ENCODE measurements around the gene F13A1.
A peak's percentile ranks its signal among the peaks of the same experiment; 100 is the strongest.

F13A1 gene

GRCh38 chr6:6246544-6246943 is 73.9 kb downstream of the F13A1 start:
- DNase-seq (ENCODE audit: low read depth, low spot score): peak; percentile 51
- H3K4me3 ChIP-seq: no peak overlapping the region

DNA sequence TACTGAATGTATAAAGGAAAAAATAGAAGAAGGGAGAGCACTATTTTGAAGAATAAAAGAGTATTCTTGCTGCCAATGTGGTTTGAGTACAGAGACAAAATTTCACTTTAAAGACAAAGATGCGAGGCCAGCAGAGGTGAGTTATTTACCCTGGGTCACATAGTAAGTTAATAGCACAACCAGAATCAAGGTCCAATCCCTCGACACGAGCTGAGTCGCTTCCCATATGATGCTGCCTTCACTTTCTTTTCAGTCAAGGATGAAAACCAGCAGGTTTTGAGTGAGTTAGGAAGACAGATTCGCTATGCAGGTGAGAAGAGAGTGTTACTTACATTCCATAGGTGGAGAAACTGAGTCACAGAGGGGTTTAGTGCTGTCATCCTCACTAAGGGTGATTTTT is 75.8 kb downstream of the F13A1 start:
- no peak for DNase-seq (ENCODE audit: low read depth, low spot score)

More at GRCh38 chr6:6246544-6246943, 73.9 kb downstream of the F13A1 start:
- Histone ChIP-seq H3K27ac (no peak overlapping the region), H3K9ac (ENCODE audit: insufficient read length) (no peak overlapping the region), H3K36me3 (ENCODE audit: insufficient read depth, low read length) (no peaks in the 10 kb centered on the region), H3K9me3 (ENCODE audit: low read depth, low read length) (no peaks in the 10 kb centered on the region)
- TF ChIP-seq FOXP2 (optimal IDR thresholded peaks at IDR 0.05; ENCODE audit: control extremely low read depth, extremely low read length, insufficient read depth): no peak
- TF ChIP-seq POLR2AphosphoS5 (IDR thresholded peaks at IDR 0.05; ENCODE audit: borderline replicate concordance, low read depth, low read length): no peak
- no peak for TF ChIP-seq EZH2 (IDR thresholded peaks at IDR 0.05)

DNA sequence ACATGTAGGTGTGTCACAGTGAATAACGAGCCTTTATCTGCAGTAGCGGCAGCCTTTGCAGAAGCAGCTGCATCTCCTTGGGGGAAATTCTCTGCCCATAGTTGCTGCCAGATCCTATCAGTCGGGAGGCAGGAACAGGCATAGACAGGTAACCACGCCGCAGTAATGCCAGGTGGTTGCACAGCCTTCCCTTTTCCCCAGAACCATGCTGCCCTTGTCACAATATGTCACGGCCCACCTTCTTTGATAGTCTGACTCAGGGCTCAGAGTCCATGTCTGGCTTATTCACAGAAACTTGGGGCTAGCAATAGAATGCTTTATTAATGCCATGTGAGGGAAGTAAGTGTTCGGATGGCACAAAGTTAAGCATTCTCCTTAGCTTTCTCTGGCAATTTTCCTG is 76.6 kb downstream of the F13A1 start:
- Histone ChIP-seq H3K9me3 (ENCODE audit: low read depth, low read length) (no peaks in the 10 kb centered on the region), H3K4me3 (no peak overlapping the region), H3K36me3 (ENCODE audit: insufficient read depth, low read length) (no peaks in the 10 kb centered on the region), H3K27ac (no peak overlapping the region), H3K9ac (ENCODE audit: insufficient read length) (no peak overlapping the region)
- TF ChIP-seq POLR2AphosphoS5 (IDR thresholded peaks at IDR 0.05; ENCODE audit: borderline replicate concordance, low read depth, low read length): no peak
- no peak for TF ChIP-seq EZH2 (IDR thresholded peaks at IDR 0.05)
- no peak for TF ChIP-seq FOXP2 (optimal IDR thresholded peaks at IDR 0.05; ENCODE audit: control extremely low read depth, extremely low read length, insufficient read depth)
- DNase-seq (ENCODE audit: low read depth, low spot score): no peak

More for the DNA sequence above, 75.8 kb downstream of the F13A1 start:
- no peaks in the 10 kb centered on the region for H3K36me3 ChIP-seq (ENCODE audit: insufficient read depth, low read length)
- TF ChIP-seq EZH2 (IDR thresholded peaks at IDR 0.05) (no peak), FOXP2 (optimal IDR thresholded peaks at IDR 0.05; ENCODE audit: control extremely low read depth, extremely low read length, insufficient read depth) (no peak), POLR2AphosphoS5 (IDR thresholded peaks at IDR 0.05; ENCODE audit: borderline replicate concordance, low read depth, low read length) (no peak)
- H3K27ac ChIP-seq: no peak overlapping the region
- no peak overlapping the region for H3K4me3 ChIP-seq
- no peaks in the 10 kb centered on the region for H3K9me3 ChIP-seq (ENCODE audit: low read depth, low read length)
- H3K9ac ChIP-seq (ENCODE audit: insufficient read length): no peak overlapping the region

- H3K27ac ChIP-seq: no peak overlapping the region
- H3K4me3 ChIP-seq: no peak overlapping the region
- H3K9me3 ChIP-seq (ENCODE audit: low read depth, low read length): no peaks in the 10 kb centered on the region
- no peak for DNase-seq (ENCODE audit: low read depth, low spot score)
- TF ChIP-seq FOXP2 (optimal IDR thresholded peaks at IDR 0.05; ENCODE audit: control extremely low read depth, extremely low read length, insufficient read depth): no peak
- no peak for TF ChIP-seq POLR2AphosphoS5 (IDR thresholded peaks at IDR 0.05; ENCODE audit: borderline replicate concordance, low read depth, low read length)
- TF ChIP-seq EZH2 (IDR thresholded peaks at IDR 0.05): no peak
- H3K9ac ChIP-seq (ENCODE audit: insufficient read length): no peak overlapping the region
- no peaks in the 10 kb centered on the region for H3K36me3 ChIP-seq (ENCODE audit: insufficient read depth, low read length)
Measured at GRCh38 chr6:6239598-6240581, 80.6 kb downstream of the F13A1 start.

DNA sequence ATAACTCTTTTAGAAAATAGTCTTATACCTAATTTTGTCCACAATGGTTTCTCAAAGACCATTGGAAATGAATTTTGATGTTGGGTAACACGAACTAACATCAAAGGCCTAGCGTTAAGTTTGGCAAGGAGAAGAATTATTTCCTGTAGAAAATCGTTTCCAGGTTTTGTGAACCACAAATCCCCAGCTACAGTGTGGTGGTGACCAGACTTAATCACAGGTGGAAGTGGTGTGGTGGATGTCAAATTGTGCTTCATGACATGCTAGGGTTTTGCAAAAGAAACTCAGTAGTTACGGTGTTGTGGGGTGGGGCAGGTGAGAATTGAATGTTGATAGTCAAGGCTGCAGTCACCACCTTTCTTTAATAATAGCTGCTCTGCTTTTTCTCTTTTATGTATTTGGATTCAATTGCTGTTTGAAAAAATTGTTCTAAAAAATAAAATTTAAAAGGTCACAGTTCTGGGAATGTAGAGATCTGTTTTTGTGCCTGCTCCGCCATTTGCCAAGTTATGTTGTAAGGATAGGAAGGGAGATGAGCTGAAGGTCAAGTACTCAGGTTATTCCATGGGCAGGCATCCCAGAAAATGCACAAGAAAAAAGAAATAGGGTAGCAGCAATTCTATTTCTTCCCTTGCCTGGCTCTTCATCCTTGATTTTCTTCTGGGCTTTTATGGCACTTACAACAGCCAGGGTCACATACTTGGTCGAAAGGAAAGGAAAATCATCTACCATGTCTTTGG is 83.6 kb downstream of the F13A1 start:
- Histone ChIP-seq H3K27ac (no peak overlapping the region), H3K36me3 (ENCODE audit: insufficient read depth, low read length) (no peaks in the 10 kb centered on the region), H3K9ac (ENCODE audit: insufficient read length) (no peak overlapping the region), H3K4me3 (no peak overlapping the region), H3K9me3 (ENCODE audit: low read depth, low read length) (no peaks in the 10 kb centered on the region)
- TF ChIP-seq EZH2 (IDR thresholded peaks at IDR 0.05) (no peak), FOXP2 (optimal IDR thresholded peaks at IDR 0.05; ENCODE audit: control extremely low read depth, extremely low read length, insufficient read depth) (no peak), POLR2AphosphoS5 (IDR thresholded peaks at IDR 0.05; ENCODE audit: borderline replicate concordance, low read depth, low read length) (no peak)
- no peak for DNase-seq (ENCODE audit: low read depth, low spot score)

DNA sequence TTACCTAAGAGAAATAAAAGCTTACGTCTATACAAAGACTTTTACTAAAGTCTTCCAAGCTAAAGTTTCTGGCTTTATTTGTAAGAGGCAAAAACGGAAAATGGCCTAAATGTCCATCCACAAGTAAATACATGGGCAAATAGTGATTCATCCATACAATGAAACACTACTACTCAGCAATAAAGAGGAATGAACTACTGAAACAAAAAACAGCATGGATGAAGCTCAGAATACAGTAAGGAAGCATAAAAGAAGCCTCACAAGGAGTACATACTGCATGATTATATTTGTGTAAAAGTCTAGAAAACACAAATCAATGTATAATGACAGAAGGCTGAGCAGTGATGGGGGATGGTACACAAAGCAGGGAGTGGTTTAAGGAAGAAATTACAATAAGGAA is 84.7 kb downstream of the F13A1 start:
- H3K27ac ChIP-seq: no peak overlapping the region
- no peaks in the 10 kb centered on the region for H3K9me3 ChIP-seq (ENCODE audit: low read depth, low read length)
- no peaks in the 10 kb centered on the region for H3K36me3 ChIP-seq (ENCODE audit: insufficient read depth, low read length)
- H3K9ac ChIP-seq (ENCODE audit: insufficient read length): no peak overlapping the region
- TF ChIP-seq POLR2AphosphoS5 (IDR thresholded peaks at IDR 0.05; ENCODE audit: borderline replicate concordance, low read depth, low read length) (no peak), FOXP2 (optimal IDR thresholded peaks at IDR 0.05; ENCODE audit: control extremely low read depth, extremely low read length, insufficient read depth) (no peak), EZH2 (IDR thresholded peaks at IDR 0.05) (no peak)
- H3K4me3 ChIP-seq: no peak overlapping the region
- no peak for DNase-seq (ENCODE audit: low read depth, low spot score)

GRCh38 chr6:6234963-6235362 is 85.5 kb downstream of the F13A1 start:
- Histone ChIP-seq H3K27ac (no peak overlapping the region), H3K9me3 (ENCODE audit: low read depth, low read length) (no peaks in the 10 kb centered on the region), H3K9ac (ENCODE audit: insufficient read length) (no peak overlapping the region), H3K4me3 (no peak overlapping the region), H3K36me3 (ENCODE audit: insufficient read depth, low read length) (no peaks in the 10 kb centered on the region)
- TF ChIP-seq POLR2AphosphoS5 (IDR thresholded peaks at IDR 0.05; ENCODE audit: borderline replicate concordance, low read depth, low read length): no peak
- no peak for TF ChIP-seq EZH2 (IDR thresholded peaks at IDR 0.05)
- no peak for TF ChIP-seq FOXP2 (optimal IDR thresholded peaks at IDR 0.05; ENCODE audit: control extremely low read depth, extremely low read length, insufficient read depth)
- no peak for DNase-seq (ENCODE audit: low read depth, low spot score)

DNA sequence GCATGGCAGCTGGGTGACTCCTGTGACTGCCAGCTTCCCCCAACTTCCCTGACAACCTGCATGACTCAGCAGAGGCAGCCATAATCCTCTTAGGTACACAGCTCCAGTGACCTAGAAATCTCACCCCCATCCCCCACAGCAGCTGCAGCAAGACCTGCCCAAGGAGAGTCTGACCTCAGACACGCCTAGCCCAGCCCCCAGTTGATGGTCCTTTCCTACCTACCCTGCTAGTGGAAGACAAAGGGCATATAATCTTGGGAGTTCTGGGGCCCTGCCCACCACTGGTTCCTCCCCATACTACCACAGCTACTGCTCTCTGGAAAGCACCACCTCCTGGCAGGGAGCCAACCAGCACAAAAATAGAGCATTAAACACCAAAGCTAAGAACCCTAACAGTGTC is 90.2 kb downstream of the F13A1 start:
- no peak overlapping the region for H3K4me3 ChIP-seq
- no peak overlapping the region for H3K27ac ChIP-seq
- no peak overlapping the region for H3K9ac ChIP-seq (ENCODE audit: insufficient read length)
- no peaks in the 10 kb centered on the region for H3K36me3 ChIP-seq (ENCODE audit: insufficient read depth, low read length)
- no peak for TF ChIP-seq FOXP2 (optimal IDR thresholded peaks at IDR 0.05; ENCODE audit: control extremely low read depth, extremely low read length, insufficient read depth)
- no peak for TF ChIP-seq POLR2AphosphoS5 (IDR thresholded peaks at IDR 0.05; ENCODE audit: borderline replicate concordance, low read depth, low read length)
- TF ChIP-seq EZH2 (IDR thresholded peaks at IDR 0.05): no peak
- DNase-seq (ENCODE audit: low read depth, low spot score): no peak
- no peaks in the 10 kb centered on the region for H3K9me3 ChIP-seq (ENCODE audit: low read depth, low read length)
